Cardiac muscle cell (in vitro differentiated cells and primary cell): ENCODE data around the gene CTU2. TPM values are rescaled to one million over a fixed set of nuclear protein-coding genes. Genes with fewer than 3 reads are reported as not detected.
"Not testable (repeated sequence)": the region's sequence is repeated elsewhere in the genome, so short reads cannot be mapped to it uniquely, and the experiment has no call there.

ENCODE experiments used
- DNase-seq, 2 donors: peaks; one replicate each; pipeline versions ENCODE4 v3.0.0 to v3.0.0-alpha.2; 2010 to 2017; ENCODE audit warnings: low read depth in 1 of 2, low spot score in 1 of 2
- H3K27ac ChIP-seq: fragments of 200-600 bp; sonication (generic); 2 replicates; pipeline ENCODE4 v1.5.1; 2016
- H3K27me3 ChIP-seq: fragments of 200-600 bp; sonication (generic); 2 replicates; pipeline ENCODE4 v1.6.0; 2016; ENCODE audit warnings: control low read depth
- H3K36me3 ChIP-seq: fragments of 200-600 bp; sonication (generic); 2 replicates; pipeline ENCODE4 v1.5.1; 2016; ENCODE audit warnings: control low read depth
- H3K4me1 ChIP-seq: fragments of 200-600 bp; sonication (generic); 2 replicates; pipeline ENCODE4 v1.8.1; 2017; ENCODE audit warnings: low read depth, mild to moderate bottlenecking, mixed run types
- H3K4me3 ChIP-seq: fragments of 200-600 bp; sonication (generic); 2 replicates; pipeline ENCODE4 v1.5.1; 2016; ENCODE audit warnings: mild to moderate bottlenecking
- H3K9me3 ChIP-seq: fragments of 200-600 bp; sonication (generic); 2 replicates; pipeline ENCODE4 v1.5.1; 2017; ENCODE audit warnings: low read depth, mild to moderate bottlenecking, control low read depth
- polyA plus RNA-seq: library from polyadenylated mRNA; unstranded; fragments of >200 nt; fragmentation: Nextera tagmentation; extraction: Ambion mirVana; gene quantifications from 2 replicates; pipeline ENCODE4 v1.2.1, GENCODE V29; 2016
- total RNA-seq: library from RNA; depleted of rRNA; stranded (reverse); fragments of >200 nt; gene quantifications from 2 replicates; pipeline ENCODE4 v1.2.3, GENCODE V29; 2016
- TF ChIP-seq, protein P1 (sequence below): IDR thresholded peaks from 2 replicates; pipeline ENCODE4 v1.5.1; 2012; ENCODE audit warnings: low read depth, mild to moderate bottlenecking, low read length

CTU2 gene
- total and polyA plus RNA-seq, 2 experiments from 2014 or later, result 9.2 to 10.8 TPM

DNA sequence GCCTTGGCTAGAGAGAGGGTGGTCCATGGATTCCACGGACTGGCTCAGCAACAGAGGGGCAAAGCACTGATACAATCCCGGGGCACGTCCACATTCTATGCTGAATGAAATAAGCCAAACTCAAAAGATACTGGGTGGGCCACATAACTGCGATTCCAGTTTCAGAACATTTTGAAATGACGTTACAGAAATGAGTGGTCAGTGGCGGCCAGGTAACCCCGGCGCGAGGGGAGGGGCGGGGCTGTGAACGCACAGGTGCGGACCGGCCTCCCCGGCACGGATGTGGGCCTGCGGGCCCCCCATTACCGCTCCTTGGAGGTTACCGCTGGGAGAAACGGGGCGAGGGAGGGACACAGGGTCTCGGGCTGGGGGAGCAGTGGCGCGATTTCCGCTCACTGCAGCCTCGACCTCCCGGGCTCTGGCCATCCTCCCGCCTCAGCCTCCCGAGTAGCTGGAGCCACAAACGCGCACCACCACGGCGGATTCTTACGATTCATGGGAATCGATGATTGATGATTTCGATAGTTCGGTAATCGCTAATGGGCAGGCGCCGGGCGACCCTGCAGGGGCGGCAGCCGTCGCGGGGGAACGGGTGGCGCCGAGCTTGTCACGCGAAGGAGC lies 44.0 kb upstream of the CTU2 start:
- H3K27me3 ChIP-seq, result no peaks in the 10 kb centered on the region
- peaks cover 4% of the 10 kb centered on the region for H3K4me1 ChIP-seq
- DNase-seq, result no peak
- H3K4me3 ChIP-seq, result peak overlapping the region; percentile 70
- no peaks in the 10 kb centered on the region for H3K9me3 ChIP-seq
- peak overlapping the region; percentile 81 for H3K27ac ChIP-seq
- H3K36me3 ChIP-seq, result no peaks in the 10 kb centered on the region
- TF ChIP-seq, protein P1, sequence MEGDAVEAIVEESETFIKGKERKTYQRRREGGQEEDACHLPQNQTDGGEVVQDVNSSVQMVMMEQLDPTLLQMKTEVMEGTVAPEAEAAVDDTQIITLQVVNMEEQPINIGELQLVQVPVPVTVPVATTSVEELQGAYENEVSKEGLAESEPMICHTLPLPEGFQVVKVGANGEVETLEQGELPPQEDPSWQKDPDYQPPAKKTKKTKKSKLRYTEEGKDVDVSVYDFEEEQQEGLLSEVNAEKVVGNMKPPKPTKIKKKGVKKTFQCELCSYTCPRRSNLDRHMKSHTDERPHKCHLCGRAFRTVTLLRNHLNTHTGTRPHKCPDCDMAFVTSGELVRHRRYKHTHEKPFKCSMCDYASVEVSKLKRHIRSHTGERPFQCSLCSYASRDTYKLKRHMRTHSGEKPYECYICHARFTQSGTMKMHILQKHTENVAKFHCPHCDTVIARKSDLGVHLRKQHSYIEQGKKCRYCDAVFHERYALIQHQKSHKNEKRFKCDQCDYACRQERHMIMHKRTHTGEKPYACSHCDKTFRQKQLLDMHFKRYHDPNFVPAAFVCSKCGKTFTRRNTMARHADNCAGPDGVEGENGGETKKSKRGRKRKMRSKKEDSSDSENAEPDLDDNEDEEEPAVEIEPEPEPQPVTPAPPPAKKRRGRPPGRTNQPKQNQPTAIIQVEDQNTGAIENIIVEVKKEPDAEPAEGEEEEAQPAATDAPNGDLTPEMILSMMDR, result no peak

DNA sequence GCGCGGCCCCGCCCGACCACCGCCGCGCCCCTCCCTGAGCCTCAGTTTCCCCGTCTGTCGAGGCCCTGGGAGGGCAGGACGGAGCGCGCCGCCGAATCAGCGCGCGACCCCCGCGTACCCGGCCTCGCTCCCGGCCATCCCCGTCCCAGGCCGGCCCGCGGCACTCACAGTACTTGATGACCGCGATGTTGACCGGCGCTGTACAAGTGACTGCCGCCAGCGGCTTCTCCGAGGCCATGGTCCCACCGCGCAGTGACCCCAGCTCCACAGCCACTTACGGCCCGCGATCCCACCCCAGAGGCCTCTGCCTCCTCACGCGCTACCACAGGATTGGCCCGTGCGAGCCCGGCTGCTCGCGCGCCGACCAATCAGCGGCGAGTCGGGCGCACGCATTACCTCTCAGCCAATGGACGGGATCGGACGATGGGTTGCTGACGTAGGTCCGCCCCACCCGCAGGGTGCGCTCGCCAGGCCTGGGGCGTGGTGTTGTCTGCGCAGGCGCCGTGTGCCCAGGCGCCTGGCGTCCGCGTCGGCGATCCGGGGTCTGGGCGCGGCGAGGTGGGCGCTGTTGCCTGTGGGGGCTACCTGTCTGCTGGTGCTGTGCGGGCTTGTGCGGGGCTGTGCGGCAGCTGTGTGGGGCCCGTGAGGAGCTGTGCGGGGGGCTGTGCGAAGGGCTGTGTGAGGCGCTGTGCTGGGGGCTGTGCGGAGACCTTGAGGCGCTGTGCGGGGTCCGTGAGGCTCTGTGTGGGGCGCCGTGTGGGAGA lies 43.3 kb upstream of the CTU2 start, which contains the start of gene MVD:
TSS of gene MVD (minus strand) at position 249 of the 764 bp plus-strand sequence. CDS start at position 238, 11 bp downstream.
- peaks cover 4% of the 10 kb centered on the region for H3K4me1 ChIP-seq
- H3K4me3 ChIP-seq, result peak within 1 kb of the TSS; percentile 82
- H3K36me3 ChIP-seq, result no peaks in the 10 kb centered on the region
- no peaks in the 10 kb centered on the region for H3K27me3 ChIP-seq
- peak; percentile 98 to 99 for DNase-seq
- no peaks in the 10 kb centered on the region for H3K9me3 ChIP-seq
- TF ChIP-seq, protein P1, result no peak
- H3K27ac ChIP-seq, result peak within 1 kb of the TSS; percentile 81

DNA sequence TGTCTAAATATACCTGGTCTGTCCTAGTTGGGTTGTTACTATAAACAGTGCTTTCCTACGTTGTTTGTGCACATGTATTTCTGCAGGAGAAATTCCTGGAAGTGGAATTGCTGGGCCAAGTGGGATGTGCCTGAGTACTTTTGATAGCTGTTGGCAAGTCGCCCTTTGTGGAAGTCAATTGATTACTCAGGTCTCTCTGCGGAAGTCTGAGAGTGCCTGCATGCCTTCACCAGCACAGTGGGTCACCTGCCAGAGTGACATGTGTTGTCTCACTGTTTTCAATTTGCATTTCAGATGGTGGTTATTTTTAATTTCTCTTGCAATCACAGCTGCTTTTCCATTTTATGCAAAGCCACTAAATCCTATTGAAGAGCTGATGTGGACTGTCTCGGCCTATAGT lies 41.2 kb upstream of the CTU2 start:
- Histone ChIP-seq H3K27me3 (no peaks in the 10 kb centered on the region), H3K36me3 (no peaks in the 10 kb centered on the region), H3K9me3 (no peaks in the 10 kb centered on the region), H3K4me3 (no peak overlapping the region), H3K27ac (no peak overlapping the region), H3K4me1 (peaks cover under 1% of the 10 kb centered on the region)
- TF ChIP-seq, protein P1, result no peak
- DNase-seq, result no peak

DNA sequence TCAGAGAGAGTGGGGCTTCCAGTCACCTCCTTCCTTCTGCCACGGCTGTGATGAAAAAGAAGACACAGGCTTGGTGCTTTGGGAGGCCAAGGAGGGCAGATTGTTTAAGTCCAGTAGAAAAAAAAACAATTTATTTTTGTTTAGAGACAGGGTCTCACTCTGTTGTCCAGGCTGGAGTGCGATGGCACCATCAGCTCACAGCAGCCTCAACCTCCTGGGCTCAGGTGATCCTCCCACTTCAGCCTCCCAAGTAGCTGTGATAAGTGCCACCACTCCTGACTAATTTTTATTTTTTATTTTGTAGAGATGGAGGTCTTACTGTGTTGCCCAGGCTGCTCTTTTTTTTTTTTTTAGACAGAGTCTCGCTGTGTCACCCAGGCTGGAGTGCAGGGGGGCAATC lies 40.7 kb upstream of the CTU2 start:
- H3K36me3 ChIP-seq, result no peaks in the 10 kb centered on the region
- DNase-seq, result no peak
- H3K27me3 ChIP-seq, result no peaks in the 10 kb centered on the region
- no peak overlapping the region for H3K27ac ChIP-seq
- no peaks in the 10 kb centered on the region for H3K4me1 ChIP-seq
- TF ChIP-seq, protein P1, result no peak
- H3K4me3 ChIP-seq, result no peak overlapping the region
- H3K9me3 ChIP-seq, result no peaks in the 10 kb centered on the region

DNA sequence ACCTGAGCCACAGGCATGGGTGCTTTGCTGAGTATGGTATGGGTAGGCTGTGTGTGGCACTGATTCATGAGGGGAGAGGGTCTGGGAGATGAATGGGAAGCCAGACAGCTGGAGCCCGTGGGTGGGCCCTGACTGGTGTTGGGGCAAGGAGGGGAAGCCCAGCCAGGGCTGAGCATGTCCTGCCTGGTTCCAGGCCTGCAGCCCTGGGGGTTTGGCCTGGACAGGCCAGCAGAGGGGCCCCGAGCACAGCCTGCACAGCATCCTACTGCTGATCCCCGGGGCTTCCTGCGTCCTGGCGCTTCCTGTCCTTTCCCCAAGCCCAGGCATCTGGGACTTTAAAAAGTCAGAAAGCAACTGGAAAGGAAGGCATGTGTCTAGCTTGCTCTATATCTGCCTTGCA lies 38.8 kb upstream of the CTU2 start:
- peak in 1 of 2 donors; percentile 21 for DNase-seq
- no peaks in the 10 kb centered on the region for H3K4me1 ChIP-seq
- no peaks in the 10 kb centered on the region for H3K27me3 ChIP-seq
- no peaks in the 10 kb centered on the region for H3K9me3 ChIP-seq
- TF ChIP-seq, protein P1, result no peak
- H3K36me3 ChIP-seq, result no peaks in the 10 kb centered on the region
- no peak overlapping the region for H3K4me3 ChIP-seq
- H3K27ac ChIP-seq, result no peak overlapping the region

DNA sequence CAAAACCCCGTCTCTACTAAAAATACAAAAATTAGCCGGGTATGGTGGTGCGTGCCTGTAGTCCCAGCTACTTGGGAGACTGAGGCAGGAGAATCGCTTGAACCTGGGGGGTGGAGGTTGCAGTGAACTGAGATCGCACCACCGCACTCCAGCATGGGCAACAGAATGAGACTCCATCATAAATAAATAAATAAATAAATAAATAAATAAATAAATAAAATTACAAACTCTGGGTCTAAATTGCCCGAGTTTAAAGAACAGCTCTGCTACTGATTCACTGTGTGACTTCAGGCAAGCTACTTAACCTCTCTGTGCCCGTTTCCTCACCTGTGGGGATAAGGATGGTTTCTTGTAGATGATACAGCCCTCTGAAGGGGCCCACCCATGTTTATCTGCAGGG lies 36.8 kb upstream of the CTU2 start:
- not testable (repeated sequence) for H3K36me3 ChIP-seq, DNase-seq, H3K27me3 ChIP-seq, H3K4me3 ChIP-seq, H3K9me3 ChIP-seq, H3K27ac ChIP-seq
- H3K4me1 ChIP-seq, result peaks cover 14% of the 10 kb centered on the region
